HS-5 (cell line): ENCODE data around the gene CREBBP.

Source experiments
- DNase-seq: peaks from one replicate; pipeline ENCODE4 v3.0.0-alpha.2; 2012; ENCODE audit warnings: low read depth

Gene CREBBP

DNA sequence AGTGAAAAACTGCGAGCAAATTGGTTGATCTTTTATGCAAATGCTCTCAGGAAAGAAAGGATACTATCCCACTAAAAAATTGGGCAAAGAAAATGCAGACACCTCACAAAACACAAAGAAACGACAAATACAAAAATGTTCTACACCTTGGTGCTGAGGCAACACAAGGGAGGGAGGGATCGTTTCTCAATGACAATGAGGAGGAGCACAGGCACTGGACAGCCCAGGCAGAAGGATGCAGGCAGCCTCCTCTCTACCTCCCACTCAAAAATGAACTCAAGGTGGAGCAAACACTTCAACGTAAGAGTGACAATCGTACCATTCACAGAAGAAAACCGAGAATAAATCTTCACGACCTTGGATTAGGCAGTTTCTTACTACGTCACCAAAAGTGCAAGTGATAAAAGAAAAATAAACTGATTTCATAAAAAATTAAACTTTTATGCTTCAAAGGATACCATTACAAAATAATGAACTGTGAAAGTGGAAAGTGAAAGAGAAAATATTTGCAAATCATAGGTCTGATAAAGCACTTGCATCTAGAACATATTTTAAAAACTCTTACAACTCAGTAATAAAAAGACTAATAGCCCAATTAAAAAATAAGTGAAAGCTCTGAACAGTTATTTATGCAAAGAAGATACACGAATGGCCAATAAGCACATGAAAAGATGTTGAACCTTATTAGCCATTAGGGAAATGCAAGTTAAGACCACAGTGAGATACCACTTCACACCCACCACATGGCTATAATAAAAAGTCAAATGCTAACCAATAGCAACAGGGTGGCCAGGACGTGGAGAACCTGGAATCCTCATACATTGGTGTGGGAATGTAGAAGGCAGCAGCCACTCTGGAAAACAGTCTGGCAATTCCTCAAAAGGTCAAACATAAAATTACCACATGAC is 82.4 kb downstream of the CREBBP start:
- no peak for DNase-seq

DNA sequence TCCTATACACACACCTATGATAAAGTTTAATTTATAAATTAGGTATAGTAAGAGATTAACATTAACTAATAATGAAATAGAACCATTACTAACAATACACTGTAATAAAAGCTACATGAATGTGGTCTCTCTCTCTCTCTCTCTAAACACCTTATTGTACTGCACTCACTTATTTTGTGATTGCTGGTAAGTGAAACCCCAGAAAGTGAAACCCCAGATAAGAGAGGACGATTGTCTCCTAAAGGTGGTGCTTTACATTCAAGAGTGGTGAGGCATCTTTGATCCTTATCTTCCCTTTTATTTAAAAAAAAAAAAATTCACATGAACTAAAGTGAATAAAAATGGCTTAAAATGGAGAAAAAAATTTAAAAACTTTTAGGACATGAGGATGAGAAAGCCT is 83.0 kb downstream of the CREBBP start:
- DNase-seq: no peak

DNA sequence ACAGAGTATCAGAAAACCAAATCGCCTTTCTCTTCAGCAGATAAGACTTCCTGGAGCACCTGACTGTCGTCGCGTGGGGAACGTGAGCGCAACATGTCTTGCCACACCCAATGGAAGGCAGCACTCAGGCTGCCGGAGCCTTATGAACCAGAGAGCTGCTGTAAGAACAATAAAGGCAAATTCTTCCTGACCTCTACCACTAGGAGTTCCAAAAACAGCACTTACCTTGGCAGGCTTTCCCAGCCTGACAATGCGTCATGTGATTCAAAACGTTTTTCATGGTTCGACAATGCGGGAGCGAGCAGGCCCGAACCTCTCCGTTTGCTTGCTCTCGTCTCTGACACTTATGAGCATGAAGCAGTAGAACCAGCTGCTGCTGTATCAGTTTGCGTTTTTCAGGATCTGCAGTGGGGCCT is 87.3 kb downstream of the CREBBP start:
- no peak for DNase-seq

DNA sequence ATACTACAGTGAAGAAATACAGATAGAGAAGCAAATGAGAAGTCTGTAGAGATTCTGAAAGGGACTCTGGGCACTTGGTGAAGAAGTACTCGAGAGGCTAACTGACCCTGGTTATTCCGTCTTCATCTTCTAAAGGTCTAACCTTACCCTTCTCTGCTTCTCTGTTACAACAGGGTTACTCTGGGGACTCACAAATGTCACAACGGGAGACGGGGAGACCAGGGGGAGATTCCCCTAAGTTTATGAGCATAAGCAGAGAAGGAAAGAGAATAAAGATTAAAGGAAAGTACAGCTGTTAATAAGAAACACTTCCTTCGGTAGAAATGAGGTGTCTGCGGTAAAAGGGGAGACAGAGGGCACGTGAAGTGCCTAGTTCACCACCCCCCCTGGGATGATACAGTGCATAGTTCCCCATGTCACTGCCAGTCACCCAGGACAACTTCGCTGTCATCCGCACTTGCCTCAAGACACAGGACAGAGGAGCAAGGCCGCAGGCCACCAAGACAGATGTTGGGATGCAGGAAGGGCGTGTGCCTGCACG is 88.0 kb downstream of the CREBBP start:
- no peak for DNase-seq

DNA sequence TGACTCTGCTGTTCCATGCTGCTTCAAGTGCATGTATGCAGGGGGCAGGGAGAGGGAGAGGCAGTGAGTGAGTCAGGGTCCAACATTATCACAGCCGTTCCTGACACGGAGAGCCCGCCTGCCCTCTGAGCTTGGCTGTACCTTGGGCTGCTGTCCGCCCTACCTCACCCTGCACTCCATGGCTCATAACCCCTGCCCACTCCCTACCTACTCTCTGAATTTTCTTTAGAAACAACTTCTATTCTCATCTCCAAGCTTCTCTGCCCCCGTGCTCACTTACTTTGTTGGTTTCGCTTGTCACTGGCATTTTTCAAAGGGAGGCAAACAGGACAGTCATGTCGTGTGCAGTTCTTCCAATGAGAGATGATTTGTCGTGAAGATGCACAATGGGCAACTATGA is 88.8 kb downstream of the CREBBP start:
- DNase-seq: no peak

DNA sequence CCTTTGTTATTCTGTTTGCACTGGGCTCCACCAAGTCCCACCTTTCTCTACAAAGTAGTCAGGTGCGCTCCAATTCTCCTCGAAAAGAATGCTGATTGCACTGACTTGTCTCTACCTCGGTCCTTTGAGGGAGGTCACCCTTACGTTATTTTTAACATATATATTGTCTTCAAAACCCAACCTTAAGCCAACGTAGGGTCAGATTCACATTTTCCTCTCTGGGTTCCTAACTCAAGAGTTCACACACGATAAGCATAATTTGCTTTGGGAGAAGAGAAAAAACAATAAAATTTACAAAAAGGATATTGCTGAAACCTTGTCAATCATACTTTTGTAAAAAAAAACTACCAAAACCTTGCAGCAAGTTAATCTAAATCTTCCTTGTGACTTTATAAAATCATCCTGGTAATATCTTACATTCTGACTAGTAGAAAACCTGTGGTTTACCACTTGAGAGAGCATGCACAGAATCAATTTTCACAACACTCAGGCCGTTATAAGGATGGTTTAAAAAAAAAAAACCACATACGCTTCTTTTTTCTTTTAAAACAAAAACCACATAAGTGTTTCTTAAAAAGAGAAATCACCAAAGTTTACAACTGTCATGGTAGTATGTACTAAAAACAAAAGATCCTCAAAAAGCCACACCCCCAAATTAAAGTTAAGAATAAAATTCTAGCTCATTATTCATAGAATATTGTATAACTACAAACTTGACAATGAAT is 91.0 kb downstream of the CREBBP start:
- DNase-seq: no peak

DNA sequence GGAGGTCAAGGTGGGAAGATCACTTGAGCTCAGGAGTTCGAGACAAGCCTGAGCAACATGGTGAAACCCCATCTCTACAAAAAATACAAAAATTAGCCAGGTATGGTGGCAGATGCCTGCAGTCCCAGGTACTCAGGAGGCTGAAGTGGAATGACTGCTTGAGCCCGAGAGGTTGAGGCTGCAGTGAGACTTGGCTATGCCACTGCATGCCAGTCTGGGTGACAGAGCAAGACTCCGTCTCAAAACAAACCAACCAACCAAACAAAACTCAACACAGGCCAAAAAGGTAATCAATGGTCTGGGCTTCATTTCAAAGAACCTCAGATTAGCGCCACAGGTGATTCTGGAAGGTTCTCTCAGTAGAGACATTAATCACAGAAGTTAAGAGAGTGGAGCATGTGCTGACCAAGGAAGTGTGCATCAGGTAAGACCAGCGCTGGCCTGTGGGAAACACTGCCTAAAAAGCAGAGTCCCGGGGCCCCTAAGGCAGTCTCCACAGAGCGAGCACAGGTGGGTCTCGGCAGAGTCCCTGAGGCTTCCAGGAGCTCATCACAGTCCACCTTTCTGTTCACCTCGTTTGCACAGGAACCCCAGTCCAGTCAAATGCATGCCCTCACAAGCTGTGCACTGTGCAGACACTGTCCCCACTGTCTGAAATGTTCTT is 91.7 kb downstream of the CREBBP start:
- DNase-seq: no peak

DNA sequence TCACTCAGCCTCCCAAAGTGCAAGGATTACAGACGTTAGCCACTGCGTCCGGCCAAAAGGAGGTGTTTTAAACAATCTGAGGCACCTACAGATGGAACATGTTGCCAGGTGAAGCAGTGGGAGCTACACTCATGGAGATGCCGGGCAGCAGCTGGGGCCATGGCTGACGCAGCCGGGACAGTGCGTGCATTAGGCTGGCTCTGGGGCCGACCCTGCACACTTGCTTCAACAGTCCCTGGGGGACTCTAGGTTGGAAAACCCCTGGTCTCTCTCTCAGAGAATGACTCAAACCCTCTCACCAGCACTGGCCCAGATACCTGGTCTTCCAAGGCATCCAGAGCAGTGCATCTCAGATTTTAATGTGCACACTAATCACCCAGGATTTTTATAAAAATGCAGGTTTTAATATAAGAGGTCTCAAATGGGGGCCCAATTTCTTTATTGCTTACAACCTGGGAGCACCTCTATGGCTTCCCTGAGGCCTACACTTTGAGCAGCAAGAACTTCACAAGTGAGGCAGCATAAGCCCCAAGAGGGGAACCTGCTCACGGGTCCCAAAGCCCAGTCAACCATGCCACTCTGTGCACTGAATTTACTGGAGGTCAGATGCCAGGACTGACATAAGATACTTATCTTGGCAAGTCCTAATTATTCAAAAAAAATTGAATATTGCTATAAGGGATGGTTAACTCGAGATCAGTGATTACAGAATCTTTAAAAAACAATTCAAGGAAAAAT is 92.4 kb downstream of the CREBBP start:
- no peak for DNase-seq

DNA sequence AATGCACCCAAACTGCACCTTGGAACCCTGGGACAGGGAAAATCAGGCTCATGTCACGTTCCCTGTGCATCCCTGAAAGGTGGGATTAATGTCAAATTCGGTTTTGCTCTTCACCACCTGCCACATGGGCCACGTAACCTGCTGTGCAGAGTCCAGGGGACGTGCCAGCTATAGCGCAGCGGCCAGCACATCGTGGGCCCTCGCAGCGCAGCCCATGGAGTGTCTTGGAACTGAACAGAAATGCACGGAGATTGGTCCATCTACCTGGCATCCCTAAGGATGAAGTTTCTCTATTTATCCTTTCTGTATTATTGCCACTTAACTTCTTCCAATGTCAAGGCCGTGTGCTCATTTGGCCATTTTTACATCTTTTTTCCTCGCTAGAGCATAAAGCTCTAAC is 95.1 kb downstream of the CREBBP start:
- DNase-seq: no peak

DNA sequence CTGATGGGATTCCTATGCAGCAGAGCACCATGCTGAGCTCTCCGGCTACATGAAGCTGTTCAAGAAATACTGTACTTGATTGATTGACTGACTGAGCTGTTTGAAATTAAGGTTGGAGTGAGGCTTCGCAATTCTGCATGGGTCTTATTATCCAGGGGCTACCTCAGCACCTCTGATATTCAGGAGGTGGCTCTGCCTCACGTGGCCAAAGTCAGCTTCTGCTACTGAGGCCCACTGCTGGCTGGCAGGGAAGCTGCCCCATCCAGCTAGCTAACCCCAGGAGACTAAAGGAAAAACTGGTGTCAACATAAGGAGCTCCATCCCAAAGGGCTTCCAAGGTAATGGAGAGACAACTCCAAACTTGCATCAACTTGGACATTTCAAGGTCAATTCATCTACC is 97.0 kb downstream of the CREBBP start:
- DNase-seq: no peak

DNA sequence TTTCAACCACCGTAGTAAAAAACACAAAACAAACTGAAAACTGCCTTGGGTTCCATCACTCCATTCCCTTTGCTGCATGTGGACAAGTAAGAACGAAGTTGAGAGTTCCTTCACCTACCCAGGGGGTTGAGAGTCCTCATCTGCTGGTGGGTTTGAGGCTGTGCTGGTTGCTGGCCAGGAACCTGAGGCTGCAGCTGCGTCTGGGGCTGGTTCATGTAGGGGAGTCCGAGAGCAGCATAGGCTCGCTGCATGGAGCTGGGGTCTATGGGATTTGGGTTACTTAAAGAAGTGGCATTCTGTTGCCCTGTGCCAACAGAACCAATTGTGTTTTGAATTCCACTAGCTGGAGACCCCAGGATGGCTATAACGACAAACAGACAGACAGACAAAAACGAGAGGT is 97.9 kb downstream of the CREBBP start:
- no peak for DNase-seq

DNA sequence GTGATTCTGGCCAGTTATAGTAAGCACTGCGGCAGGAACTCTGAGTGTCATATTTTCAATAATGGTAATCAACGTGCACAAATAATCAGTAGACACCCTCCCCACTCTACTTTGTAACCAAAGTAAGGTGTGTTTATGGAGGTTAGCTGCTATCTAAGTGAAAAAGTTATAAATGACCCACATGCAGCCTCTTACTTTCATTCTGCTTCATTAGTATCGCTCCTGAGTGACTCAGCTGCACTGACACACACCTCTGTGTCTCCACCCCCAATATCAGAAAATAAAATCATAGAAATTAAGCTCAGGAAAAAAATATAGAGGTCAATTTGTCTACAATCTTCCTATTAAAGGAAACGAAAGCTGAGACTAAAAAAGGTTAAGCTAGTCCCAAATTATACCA is 99.1 kb downstream of the CREBBP start:
- no peak for DNase-seq

DNA sequence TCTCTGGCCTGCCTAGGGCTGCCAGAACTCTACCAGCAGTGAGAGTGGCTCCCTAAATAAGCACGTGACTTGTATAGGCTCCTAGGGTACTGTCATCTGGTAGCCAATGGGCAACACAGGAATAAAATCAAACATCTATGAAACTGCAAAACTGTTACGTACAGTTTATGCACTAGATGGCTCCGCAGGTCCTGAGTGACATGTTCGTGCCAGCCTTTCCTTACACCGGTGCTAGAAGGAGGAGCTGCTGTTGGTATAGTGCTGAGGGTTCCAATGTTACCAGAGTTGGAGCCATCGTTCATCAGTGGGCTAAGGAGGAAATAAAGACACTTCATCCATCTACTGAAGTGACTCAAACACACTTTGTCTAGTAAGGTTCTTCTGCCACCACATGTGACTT is 99.9 kb downstream of the CREBBP start:
- DNase-seq: no peak

DNA sequence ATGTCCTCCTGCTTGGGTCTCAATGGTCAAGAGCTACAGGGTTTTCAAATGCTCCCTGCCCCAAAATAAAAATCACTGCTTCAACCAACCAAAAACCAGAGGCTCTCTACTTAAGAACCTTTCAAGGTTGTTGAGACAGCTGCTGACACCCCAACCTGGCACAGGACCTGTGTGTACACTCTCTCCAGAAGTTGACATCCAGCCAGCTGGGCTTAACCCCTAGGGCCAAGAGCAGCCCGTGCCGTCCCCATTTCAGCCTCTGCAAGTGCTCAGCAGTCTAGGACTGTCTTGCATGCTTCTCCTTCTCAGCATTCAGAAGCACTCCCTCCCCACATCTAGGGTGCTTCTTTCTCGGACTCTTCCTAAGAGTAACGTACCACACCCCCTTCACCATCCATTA is 104.2 kb downstream of the CREBBP start:
- no peak for DNase-seq

DNA sequence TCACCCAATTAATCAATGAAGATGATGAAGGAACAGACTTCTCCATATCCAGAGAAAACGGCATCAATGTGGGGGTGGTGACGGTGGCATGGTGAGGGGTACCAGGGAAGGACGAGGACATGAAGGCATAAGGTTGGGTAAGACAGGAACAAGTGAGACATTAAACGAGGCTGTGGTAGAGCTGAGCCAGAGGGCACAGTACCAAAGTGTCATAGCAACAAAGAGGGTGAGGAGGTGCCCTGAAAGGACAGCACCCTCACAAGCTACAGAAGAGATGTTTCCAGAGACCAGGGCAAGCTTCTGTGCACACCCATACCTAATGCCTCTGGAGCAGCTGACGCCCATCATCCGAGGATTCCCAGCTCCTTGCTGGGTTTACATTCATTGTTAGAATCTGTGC is 105.7 kb downstream of the CREBBP start:
- DNase-seq: no peak

DNA sequence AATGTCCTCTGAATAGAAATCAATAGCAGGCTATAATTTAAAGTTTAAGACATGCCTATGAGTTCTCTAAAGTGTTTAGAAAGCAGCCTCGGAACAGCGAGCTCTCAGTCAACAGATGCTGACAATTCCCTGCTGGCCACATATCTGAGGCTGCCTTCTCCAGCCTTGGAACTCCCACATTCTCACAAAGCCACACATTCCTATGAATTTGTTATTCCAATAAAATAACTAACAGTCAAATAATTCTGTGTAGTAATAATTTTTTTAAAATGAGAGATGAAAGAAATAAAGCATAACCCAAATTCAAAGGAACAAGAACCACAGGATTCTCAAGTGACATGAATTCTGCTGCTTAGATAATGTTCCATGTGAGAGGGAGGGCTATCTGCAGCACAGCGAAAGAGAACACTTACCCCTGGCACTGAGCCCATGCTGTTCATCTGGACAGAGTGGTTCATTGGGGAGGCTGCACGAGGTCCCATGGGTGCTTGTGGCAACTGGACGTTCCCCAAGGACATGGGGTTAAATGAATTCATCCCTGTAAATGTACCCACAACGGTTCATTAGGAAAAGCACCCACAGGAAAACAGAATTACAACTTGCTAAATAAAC is 106.3 kb downstream of the CREBBP start:
- no peak for DNase-seq

DNA sequence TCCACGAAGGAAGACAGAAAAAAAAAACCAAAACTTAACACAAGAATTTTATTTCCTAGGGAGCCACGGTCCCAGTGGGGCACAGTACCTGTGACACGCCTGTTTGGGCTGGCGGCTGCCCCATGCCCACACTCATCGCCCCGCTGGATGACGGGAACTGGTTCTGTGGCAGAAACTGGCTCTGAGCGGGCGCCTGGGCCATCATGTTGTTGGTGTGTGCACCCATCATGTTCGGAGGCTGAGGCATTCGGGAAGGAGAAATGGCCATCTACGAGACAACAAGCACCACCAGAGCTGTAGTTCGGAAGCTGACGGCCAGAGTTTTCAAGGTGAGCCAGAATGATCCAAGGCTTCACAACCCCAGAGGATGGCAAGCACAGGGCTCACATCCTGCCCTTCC is 106.8 kb downstream of the CREBBP start:
- DNase-seq: no peak

DNA sequence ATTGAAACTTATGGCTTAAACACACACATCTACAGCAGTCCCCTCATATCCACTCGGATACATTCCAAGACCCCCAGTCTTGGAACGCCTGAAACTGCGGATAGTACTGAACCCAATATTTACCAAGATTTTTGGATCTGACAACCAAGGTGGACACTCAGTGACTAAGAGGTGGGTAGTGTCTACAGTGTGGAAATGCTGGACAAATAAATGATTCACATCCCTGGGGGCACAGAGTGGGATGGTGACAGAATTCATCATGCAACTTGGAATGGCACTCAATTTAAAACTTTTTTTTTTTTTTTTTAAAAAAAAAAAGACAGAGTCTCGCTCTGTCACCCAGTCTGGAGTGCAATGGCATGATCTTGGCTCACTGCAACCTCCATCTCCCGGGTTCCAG is 109.0 kb downstream of the CREBBP start:
- no peak for DNase-seq

DNA sequence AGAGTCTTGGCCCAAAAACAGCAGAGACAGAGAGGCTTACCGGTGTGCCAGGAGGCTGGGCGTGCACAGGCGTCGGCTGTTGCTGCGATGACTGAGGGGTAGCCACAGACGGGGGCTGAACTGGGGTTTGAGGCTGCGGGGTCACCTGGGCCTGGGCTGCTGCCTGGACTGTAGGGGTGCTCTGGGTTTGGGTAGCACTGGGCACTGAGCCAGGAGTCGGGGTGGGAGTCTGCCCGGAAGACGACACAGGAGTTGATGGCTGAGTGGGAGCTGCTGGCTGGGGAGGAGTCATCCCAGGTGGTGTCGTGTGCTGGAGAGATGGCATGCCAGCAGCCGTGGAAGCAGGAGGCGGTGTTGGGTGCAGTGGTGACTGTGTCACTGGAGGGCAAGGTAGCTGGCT is 110.0 kb downstream of the CREBBP start:
- DNase-seq: no peak

DNA sequence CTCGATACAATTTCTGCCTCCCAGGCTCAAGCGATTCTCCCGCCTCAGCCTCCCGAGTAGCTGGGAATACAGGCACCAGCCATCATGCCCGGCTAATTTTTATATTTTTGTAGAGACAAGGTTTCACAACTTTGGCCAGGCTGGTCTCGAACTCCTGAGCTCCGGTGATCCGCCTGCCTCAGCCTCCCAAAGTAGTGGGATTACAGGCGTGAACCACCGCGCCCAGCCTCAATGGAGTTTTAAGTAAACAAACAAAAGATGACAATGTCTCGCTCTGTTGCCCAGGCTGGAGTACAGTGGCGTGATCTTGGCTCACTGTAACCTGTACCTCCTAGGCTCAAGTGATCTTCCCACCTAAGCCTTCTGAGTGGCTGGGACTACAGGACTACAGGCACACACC is 110.6 kb downstream of the CREBBP start:
- DNase-seq: no peak

DNA sequence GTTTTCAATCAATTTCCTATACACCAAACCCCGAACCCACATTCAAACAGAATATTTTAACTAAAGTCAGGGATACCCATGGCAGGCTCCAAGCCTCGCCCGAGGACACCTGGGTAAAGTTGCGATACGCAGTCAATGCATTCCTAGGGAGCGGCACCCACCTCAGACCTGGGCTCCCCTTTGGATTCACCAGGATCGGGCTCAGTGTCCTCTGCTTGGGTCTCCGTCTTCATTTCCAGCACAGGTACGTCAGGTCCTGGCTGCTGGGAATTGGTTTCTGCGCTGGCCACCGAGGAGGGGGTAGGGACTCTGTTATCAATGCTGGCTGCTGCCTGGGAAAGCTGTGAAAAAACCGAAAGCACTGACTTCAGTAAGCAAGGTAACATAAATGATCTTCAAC is 111.5 kb downstream of the CREBBP start:
- DNase-seq: no peak
